Activated T-cell treated with anti-CD3 and anti-CD28 coated beads for 24 hours (primary cell): ENCODE measurements around the gene EIF6.

ENCODE experiments used
- DNase-seq: peaks from one replicate; pipeline ENCODE4 v3.0.0-alpha.2; 2020; ENCODE audit warnings: low read depth

EIF6 gene

DNA sequence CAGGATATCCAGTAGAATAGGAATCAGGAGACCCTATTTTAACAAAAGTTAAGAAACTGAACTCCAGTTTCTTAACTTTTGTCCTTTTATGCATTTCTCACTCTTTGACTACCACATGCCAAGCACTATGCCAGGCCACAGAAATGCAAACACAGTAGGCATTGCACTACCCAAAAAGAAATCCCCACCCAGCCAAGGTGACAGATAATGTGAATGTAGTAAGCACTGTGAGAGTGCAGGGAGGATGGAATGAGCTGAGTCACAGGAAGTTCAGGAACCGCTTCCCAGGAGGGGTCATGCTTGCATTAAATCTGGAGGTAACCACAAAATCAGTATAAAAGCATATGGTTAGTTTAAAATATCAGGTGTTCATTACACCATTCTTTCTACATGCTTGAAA, 27.7 kb upstream of the EIF6 start:
- no peak for DNase-seq

DNA sequence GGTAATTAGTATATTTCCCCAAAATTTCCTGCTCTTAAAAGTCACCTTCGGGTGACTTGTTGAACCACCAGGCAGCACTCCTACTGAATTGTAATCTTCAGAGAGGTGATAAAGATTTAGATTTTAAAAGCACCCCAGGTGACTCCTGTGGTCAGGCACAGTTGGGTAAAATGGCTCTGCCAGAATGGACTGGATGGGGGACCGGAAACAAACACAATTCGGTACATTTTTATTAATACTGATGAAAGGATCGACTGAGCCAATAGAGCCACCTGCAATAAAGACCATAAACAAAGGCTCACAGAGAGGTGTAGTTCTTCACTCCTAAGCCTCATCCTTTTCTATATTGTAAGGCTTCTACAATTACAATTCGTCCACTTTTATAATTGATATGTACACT, 27.2 kb upstream of the EIF6 start:
- no peak for DNase-seq

- DNase-seq: peak; percentile 65
These were observed 26.8 kb upstream of the EIF6 start for GRCh38 chr20:35311409-35311808.

DNA sequence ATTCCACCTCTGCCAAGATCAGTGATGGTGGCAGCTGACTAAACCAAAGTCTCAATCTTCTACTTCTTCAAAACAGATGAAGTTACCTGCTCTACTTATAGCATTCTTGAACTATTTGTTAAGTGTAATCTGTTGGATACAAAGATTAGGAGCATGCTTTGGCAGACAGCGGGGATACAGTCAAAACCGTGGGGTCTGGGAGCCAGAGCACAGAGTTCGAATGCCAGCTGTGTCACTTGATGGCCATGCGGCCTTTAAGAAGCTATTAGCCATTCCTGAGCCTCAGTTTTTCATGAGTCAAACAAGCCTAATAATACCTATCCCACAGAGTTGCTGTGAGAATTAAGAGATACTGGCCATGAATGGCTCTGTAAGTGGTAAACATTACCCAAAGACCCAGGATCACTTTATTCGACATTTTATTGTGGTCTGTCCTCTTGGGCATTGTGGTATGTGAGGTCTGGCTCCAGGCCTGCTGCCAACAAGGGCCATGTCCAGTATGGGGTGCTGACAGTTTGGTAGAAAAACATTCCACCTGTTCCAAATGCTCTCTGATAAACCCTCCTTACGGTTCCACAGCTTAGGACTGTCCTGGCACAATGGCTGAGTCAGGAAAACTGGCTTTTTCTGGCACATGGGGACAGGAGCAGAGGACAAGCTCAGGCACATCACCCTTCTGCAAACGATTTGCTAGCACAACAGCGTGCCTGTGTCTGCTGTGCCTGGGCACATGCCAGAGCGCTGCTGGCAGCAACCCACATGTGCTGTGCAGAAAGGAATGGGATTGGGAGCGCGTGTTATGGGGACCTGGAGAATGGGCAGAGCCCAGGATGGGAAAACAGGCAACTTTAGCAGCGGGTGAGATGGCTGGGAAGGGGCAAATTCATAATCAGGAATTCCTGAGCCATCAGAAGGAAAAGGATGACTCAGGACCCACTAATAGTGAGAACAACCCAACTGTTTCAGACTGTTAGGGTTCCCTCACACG, 23.4 kb upstream of the EIF6 start:
- DNase-seq: no peak

GRCh38 chr20:35306931-35307517, 22.5 kb upstream of the EIF6 start:
- DNase-seq: no peak

- peak; percentile 79 for DNase-seq
These were observed 21.3 kb upstream of the EIF6 start for GRCh38 chr20:35305682-35306556.

GRCh38 chr20:35304956-35305355, 20.4 kb upstream of the EIF6 start:
- no peak for DNase-seq

DNA sequence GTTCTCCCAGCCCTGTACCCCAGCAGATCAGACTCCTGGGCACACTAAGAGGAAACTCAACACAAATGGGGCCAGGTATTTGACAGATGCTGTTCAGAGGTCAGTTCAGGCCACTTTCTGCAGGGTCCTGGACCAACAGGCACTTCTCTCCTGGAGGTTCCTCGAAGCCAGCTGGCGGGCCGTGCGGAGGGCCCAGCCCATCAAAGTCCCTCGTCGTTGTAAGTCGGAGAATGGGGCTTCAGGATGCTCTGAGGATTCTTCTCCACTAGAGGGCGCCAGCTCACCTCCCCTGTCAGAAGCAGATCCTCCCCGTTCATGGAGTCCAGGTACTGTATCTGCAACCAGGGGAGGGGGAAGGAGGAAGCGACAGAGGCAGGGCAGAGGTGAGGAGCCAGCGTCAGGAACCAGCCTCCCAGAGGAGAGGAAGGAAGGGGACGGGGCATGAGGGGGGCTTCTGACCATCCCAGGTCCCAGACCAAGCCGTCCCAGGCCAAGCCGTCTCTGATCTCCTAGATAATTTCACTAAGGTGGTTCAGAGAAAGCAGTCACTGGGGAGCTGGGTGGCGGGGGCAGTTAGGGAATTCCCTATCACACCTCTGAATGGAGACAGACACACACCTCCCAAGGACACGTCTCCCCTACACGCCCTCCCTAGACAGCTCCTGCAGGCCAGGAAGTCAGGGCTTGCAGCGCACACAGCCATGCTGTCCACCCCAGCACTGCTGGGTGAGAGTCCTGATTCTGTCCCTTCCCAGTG, 19.3 kb upstream of the EIF6 start:
- DNase-seq: peak; percentile 84

GRCh38 chr20:35303382-35303734, 18.8 kb upstream of the EIF6 start:
- DNase-seq: no peak

- no peak for DNase-seq
These were observed 18.1 kb upstream of the EIF6 start for GRCh38 chr20:35302421-35303335.

GRCh38 chr20:35301426-35301825, 16.9 kb upstream of the EIF6 start:
- no peak for DNase-seq

DNA sequence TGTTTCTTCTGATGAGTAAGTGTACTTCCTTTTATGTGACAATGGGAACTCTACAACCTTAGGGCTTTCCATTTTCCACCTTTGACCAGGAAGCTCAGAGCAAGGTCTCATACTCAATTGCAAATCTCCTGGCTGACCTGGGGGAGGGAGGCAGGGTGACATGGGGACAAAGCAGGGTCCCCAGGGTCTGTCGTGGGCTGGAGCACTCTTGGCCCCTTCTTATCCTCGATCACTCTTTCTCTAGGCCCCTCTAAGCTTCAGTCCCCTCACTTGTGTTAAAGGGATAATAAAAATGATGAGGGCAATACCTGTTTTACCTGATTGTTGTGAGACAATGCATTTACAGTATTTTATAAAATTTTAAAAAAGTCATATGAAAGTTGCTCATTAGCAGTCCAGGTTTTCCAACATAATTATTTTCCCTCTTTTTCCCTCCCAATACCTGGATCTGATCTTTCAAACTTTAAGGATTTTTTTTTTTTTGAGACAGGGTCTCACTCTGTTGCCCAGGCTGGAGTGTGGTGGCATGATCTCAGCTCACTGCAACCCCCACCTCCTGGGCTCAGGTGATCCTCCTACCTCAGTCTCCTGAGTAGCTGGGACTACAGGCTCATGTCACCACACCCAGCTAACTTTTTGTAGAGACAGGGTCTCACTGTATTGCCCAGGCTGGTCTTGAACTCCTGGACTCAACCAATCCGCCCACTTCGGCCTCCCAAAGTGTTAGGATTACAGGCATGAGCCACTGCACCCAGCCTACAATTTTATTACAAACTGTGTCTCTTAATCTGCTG, 16.1 kb upstream of the EIF6 start:
- no peak for DNase-seq

- no peak for DNase-seq
These were observed 15.2 kb upstream of the EIF6 start for GRCh38 chr20:35299780-35300179.

DNA sequence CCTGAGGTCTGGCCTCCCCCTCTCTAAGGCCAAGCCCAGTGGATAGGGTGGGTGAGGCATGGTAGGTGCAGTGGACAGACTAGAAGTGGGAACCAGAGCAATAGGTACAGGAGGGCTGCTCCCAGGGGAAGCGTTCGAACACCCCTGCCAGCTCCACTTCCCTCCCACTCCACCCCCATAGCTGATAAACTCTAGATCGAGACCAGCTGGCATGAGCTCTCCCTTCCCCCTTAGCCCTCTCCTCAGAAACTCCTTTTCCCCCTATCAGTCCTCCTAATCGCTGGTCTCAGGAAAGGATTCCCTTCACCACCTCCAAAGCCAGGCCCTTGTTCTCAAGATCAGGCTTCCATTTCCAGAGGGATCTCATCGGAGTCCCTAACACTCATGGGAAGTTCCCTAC, 13.7 kb upstream of the EIF6 start:
- no peak for DNase-seq

DNA sequence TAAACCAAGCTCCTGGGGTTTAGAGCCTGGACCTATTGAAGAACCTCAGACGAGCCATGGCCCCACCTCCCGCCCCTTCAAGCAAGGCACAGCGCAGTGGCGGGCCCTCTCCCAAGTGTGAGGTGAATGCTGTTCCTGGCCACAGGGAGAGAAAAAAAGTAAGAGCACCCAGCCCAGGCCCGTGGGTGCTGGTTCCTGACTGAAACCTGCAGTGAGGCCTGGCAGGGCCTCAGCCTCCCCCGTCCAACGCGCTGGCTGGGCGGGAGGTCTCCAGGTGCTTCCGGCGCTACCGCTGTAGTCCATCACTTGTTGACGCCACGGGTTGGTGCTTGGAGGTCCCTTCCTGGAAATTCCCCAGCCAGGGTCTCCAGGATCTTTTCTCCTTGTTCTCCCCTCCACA, 13.2 kb upstream of the EIF6 start:
- no peak for DNase-seq

GRCh38 chr20:35297155-35297554, 12.6 kb upstream of the EIF6 start:
- DNase-seq: no peak

GRCh38 chr20:35296101-35296554, 11.6 kb upstream of the EIF6 start:
- no peak for DNase-seq

DNA sequence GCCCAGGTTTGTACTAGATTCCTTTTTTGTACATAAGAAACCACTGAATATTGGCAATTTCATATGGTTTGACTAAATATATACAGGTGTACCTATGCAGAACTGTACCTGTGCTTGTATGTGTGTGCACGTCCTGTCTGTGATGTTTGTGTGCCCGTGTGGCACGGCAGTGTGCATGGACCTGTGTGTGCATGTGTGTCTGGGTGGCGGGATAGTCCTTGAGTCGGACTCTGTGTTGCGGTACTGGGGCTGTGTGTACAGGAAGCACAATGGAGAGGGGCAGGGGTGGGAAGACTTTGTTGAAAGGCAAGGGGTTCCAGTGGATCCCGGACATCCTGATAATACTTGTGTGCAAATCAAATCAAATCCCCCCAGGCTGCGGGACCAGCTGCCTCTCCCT, 11.1 kb upstream of the EIF6 start:
- no peak for DNase-seq

- no peak for DNase-seq
These were observed 10.5 kb upstream of the EIF6 start for GRCh38 chr20:35295058-35295457.

- DNase-seq: no peak
These were observed 9.7 kb upstream of the EIF6 start for GRCh38 chr20:35294293-35294685.
